K562 (cell line): ENCODE data around the gene ABCC10. TPM values are rescaled to one million over a fixed set of nuclear protein-coding genes. Genes with fewer than 3 reads are reported as not detected.

Experiments used
- ATAC-seq: fragments of 200-7000 bp; cut with Tn5 transposase; 3 replicates; pipeline ENCODE4 v1.9.1; 2020; ENCODE audit warnings: moderate library complexity
- BruUV-seq: library from RNA; stranded (reverse); fragments of 400-500 nt; replicated peaks from 2 replicates; lab custom pipeline; 2021; lab: Mats Ljungman, UMichigan
- CTCF ChIA-PET: fragments of 300-600 bp; formaldehyde crosslinking; extraction: SDS; loops from one replicate; lab custom pipeline; 2021; ENCODE audit warnings: low intra/inter-chr PET ratio; lab: Yijun Ruan, JAX
- POLR2A ChIA-PET: fragments of 300-600, 350-650 bp; sonication (Branson Sonifier 250); formaldehyde crosslinking; extraction: SDS; loops from one replicate; lab custom pipeline; 2021; ENCODE audit warnings: antibody characterized with exemption, inconsistent platforms; lab: Yijun Ruan, JAX
- DNase-seq, 4 experiments: peaks; one replicate each; pipeline versions ENCODE4 v3.0.0 to v3.0.0-alpha.2; 2011 to 2018; ENCODE audit warnings: low spot score in 3 of 4, mixed read lengths in 3 of 4; ENCODE audit errors: extremely low read depth in 1 of 4
- FAIRE-seq: peaks from 2 replicates; lab custom pipeline; 2011; peaks lifted over from hg19 to GRCh38; lab: Jason Lieb, UNC
- H2AFZ ChIP-seq: 2 replicates; pipeline ENCODE4 v1.6.0; 2011; ENCODE audit warnings: low read depth, low read length, control low read depth, inconsistent platforms
- H3K27ac ChIP-seq: fragments of 200-600 bp; 3 replicates; pipeline ENCODE4 v1.8.0; 2011; ENCODE audit warnings: low read depth, mild to moderate bottlenecking, control low read depth, inconsistent platforms, low read length, moderate library complexity, mixed read lengths; ENCODE audit errors: extremely low read depth
- H3K27me3 ChIP-seq, 2 experiments: fragments of 300-600 bp in 1 of 2; 2 replicates in 1 of 2; 3 replicates in 1 of 2; pipeline versions ENCODE4 v1.6.0 to v1.8.0; 2011; ENCODE audit warnings: inconsistent platforms in 2 of 2, low read length in 2 of 2, mild to moderate bottlenecking in 1 of 2, mixed read lengths in 1 of 2, moderate library complexity in 1 of 2; ENCODE audit not compliant: control insufficient read depth in 2 of 2, insufficient read depth in 2 of 2
- H3K36me3 ChIP-seq: fragments of 300-600 bp; 3 replicates; pipeline ENCODE4 v1.8.0; 2011; ENCODE audit warnings: mild to moderate bottlenecking, low read length, inconsistent platforms; ENCODE audit not compliant: control insufficient read depth, insufficient read depth
- H3K4me1 ChIP-seq, 2 experiments: fragments of 200-600 bp in 1 of 2; replicated peaks in 1 of 2; 2 replicates in 1 of 2; 3 replicates in 1 of 2; pipeline versions ENCODE4 v1.5.1 to v1.8.0; 2011; ENCODE audit warnings: inconsistent platforms in 2 of 2, low read length in 2 of 2, mild to moderate bottlenecking in 1 of 2, mixed read lengths in 1 of 2, moderate library complexity in 1 of 2; ENCODE audit not compliant: control insufficient read depth in 2 of 2, insufficient read depth in 2 of 2
- H3K4me2 ChIP-seq: 2 replicates; pipeline ENCODE4 v1.6.1; 2011; ENCODE audit warnings: low read length, control low read depth, inconsistent platforms, mixed read lengths; ENCODE audit not compliant: insufficient read depth
- H3K4me3 ChIP-seq: fragments of 200-600 bp; sonication (generic), shearing (Covaris generic); 2 replicates; pipeline ENCODE4 v1.5.1; 2016; ENCODE audit warnings: control low read depth, inconsistent platforms
- H3K79me2 ChIP-seq: fragments of 200-600 bp; 3 replicates; pipeline ENCODE4 v1.8.0; 2011; ENCODE audit warnings: low read length, inconsistent platforms; ENCODE audit not compliant: control insufficient read depth, insufficient read depth
- H3K9ac ChIP-seq, 2 experiments: 2 replicates each; pipeline versions ENCODE4 v1.6.0 to v1.6.1; 2011; ENCODE audit warnings: low read depth in 2 of 2, low read length in 2 of 2, control low read depth in 1 of 2, inconsistent platforms in 1 of 2, mild to moderate bottlenecking in 1 of 2, mixed read lengths in 1 of 2; ENCODE audit not compliant: insufficient read depth in 1 of 2
- H3K9me1 ChIP-seq: one replicate; pipeline ENCODE4 v1.6.0; 2011; ENCODE audit warnings: inconsistent platforms, mild to moderate bottlenecking, low read length, moderate library complexity; ENCODE audit not compliant: control insufficient read depth, insufficient read depth
- H3K9me3 ChIP-seq: replicated peaks from 2 replicates; pipeline ENCODE4 v1.5.1; 2011; ENCODE audit warnings: low read depth, low read length, inconsistent platforms; ENCODE audit not compliant: control insufficient read depth, insufficient read depth
- H4K20me1 ChIP-seq: replicated peaks from 2 replicates; pipeline ENCODE4 v1.6.1; 2011; ENCODE audit warnings: low read length, inconsistent platforms, mixed read lengths; ENCODE audit not compliant: control insufficient read depth, insufficient read depth
- MECOM ChIP-seq: fragments of 250-450 bp; sonication (Bioruptor Pico); IDR thresholded peaks from 2 replicates; pipeline ENCODE4 v1.8.0; 2022; ENCODE audit warnings: inconsistent platforms
- PHTF2 ChIP-seq: fragments of 250-450 bp; sonication (Bioruptor Pico); IDR thresholded peaks from 2 replicates; pipeline ENCODE4 v1.5.0; 2021; ENCODE audit warnings: mild to moderate bottlenecking
- ZNF146 ChIP-seq: IDR thresholded peaks from one replicate; pipeline ENCODE4 v1.6.1; 2018; ENCODE audit warnings: missing compliant biosample characterization; ENCODE audit not compliant: unreplicated experiment
- WGBS: fragments of 100-300 bp; shearing (Covaris generic); methylation state at CpG from one replicate; pipeline ENCODE4 v1.1.6; 2016; ENCODE audit warnings: low coverage, mixed read lengths; ENCODE audit not compliant: insufficient coverage; ENCODE audit errors: missing lambda C conversion rate; 5-methylcytosine and 5-hydroxymethylcytosine counted together
- in situ Hi-C: fragments of 300-500 bp; cut with MboI; formaldehyde crosslinking; loops from 4 replicates; pipeline ENCODE4 v1.15.0; 2018; ENCODE audit warnings: inconsistent platforms, mixed read lengths
- intact Hi-C: fragments of 100-400 bp; cut with micrococcal nuclease; formaldehyde crosslinking; loops from 2 replicates; pipeline ENCODE4 v1.14.2; 2022
- polyA plus RNA-seq, 8 experiments: library from polyadenylated mRNA; depleted of rRNA in 4 of 8; stranded (reverse) in 5 of 8; unstranded in 3 of 8; fragments of >200 nt; fragmentation: Nextera tagmentation in 2 of 8; fragmentation: Illumina TruSeq in 1 of 8; extraction: Ambion mirVana in 2 of 8; extraction: Trizol in 1 of 8; gene quantifications; 2 replicates each; pipeline versions ENCODE4 v1.2.1 to v1.2.3, GENCODE V29; 2011 to 2014; ENCODE audit warnings: inconsistent platforms in 1 of 8, missing spikeins in 1 of 8
- total RNA-seq, 7 experiments: library from RNA; depleted of rRNA in 6 of 7; stranded (reverse); fragments of >200 nt in 6 of 7; fragmentation: Illumina TruSeq in 2 of 7; extraction: Trizol in 2 of 7; gene quantifications; 2 replicates each; pipeline versions ENCODE4 v1.2.1 to v1.2.3, GENCODE V29; 2011 to 2021; ENCODE audit warnings: low replicate concordance in 1 of 7
- TF ChIP-seq, protein P1 (sequence below): fragments of 250-450 bp; sonication (Bioruptor Pico); IDR thresholded peaks from 2 replicates; pipeline ENCODE4 v1.5.0; 2021

ABCC10 gene
- total and polyA plus RNA-seq, 9 of the 15 experiments (the other 6 are each of a cell fraction or from before 2014, with no cell fraction given), result 2.4 to 29.1 (median 13.7) TPM

DNA sequence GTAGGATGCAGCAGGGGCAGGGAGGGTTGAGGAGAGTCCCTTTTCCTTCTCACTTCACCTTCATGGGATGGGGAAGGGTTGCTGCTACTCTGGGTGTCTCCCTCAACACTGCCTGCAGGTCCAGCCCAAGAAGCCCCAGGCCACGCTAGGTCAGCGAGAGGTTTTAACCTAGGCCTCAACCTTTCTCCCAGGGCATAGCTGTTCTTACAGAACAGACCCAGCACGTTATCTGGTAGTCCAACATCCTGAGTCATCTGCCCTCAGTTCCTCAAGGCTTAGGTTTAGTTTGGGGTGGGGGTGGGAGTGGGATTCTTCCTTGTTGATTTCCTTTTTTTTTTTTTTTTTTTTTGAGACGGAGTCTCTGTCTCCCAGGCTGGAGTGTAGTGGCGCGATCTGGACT is 67.0 kb downstream of the ABCC10 start (continued):
- TF ChIP-seq, protein P1, sequence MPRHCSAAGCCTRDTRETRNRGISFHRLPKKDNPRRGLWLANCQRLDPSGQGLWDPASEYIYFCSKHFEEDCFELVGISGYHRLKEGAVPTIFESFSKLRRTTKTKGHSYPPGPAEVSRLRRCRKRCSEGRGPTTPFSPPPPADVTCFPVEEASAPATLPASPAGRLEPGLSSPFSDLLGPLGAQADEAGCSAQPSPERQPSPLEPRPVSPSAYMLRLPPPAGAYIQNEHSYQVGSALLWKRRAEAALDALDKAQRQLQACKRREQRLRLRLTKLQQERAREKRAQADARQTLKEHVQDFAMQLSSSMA (CRISPR knock-in tag), result no peak
- no peak for TF ChIP-seq PHTF2 (CRISPR knock-in tag)

DNA sequence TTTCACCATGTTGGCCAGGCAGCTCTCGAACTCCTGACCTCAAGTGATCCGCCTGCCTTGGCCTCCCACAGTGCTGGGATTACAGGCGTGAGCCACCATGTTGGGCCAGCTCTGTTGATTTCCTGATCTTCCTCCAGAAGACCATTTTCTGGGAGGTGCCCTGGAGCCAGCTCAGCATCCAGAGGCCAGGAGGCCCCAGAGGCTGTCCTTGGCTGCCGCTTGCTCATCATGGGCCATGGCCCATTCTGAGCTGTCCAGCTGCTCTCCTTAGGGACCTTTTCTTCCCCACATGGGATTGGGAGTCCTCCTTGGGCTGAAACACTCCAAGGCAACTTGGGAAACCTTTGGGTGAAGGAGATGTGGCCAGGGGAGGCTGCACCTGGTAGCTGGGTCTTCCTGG is 67.4 kb downstream of the ABCC10 start:
- no TSS peak for BruUV-seq
- in situ Hi-C loops (loop anchor here (5.0 kb wide), 1 partner anchor 232 kb away; no protein-coding TSS in a partner anchor), intact Hi-C loops (no loop called here)
- FAIRE-seq (no peak), DNase-seq (no peak), ATAC-seq (no peak)
- peaks cover 23% of the 10 kb centered on the region; the same call in 2 of the 3 replicates for H3K36me3 ChIP-seq
- no peaks in the 10 kb centered on the region for H3K9me3 ChIP-seq
- no peaks in the 10 kb centered on the region for H3K27me3 ChIP-seq
- peak overlapping the region in 1 of 2 experiments; percentile 61; a peak in 2 of 4 replicates for H3K9ac ChIP-seq
- no peak overlapping the region for H3K4me2 ChIP-seq
- 0 out of 3 replicates have a peak, but pooled peaks cover 3% of the 10 kb centered on the region for H3K79me2 ChIP-seq
- H4K20me1 ChIP-seq, result peaks cover 22% of the 10 kb centered on the region
- peaks cover 16 to 28% of the 10 kb centered on the region in 2 experiments for H3K4me1 ChIP-seq
- no peak overlapping the region for H3K4me3 ChIP-seq
- H3K9me1 ChIP-seq, result peaks cover 3% of the 10 kb centered on the region
- 64% methylated on average over 4 of the region's 4 CpGs for WGBS
- no peak overlapping the region for H2AFZ ChIP-seq
- POLR2A ChIA-PET, result interaction anchor here (0.7 to 8.5 kb wide), 8 partner anchors 8 to 312 kb away, joined by 3 to 54 read pairs (median 4); partner anchors contain the start of genes CUL9 and LRRC73
- no peak overlapping the region for H3K27ac ChIP-seq
- TF ChIP-seq MECOM (CRISPR knock-in tag) (0 out of 2 replicates have a peak, but pooled peaks have one; percentile 13), ZNF146 (CRISPR knock-in tag) (no peak)
- CTCF ChIA-PET, result no interaction called here
